ENCODE measurements around the gene SETD2.

SETD2 gene

GRCh38 chr3:47010910-47011309, 153.0 kb downstream of the SETD2 start:
- DNase-seq (ENCODE audit: low read depth in 2 of 3, low spot score in 1 of 3) = no peak

GRCh38 chr3:47010111-47010712, 153.7 kb downstream of the SETD2 start:
- no peak for DNase-seq (ENCODE audit: low read depth in 2 of 3, low spot score in 1 of 3)

GRCh38 chr3:47009225-47010110, 154.4 kb downstream of the SETD2 start:
- DNase-seq (ENCODE audit: low read depth in 2 of 3, low spot score in 1 of 3) = peak; percentile 37 to 59 (median 39)

- no peak for DNase-seq (ENCODE audit: low read depth in 2 of 3, low spot score in 1 of 3)
These were observed 155.1 kb downstream of the SETD2 start for GRCh38 chr3:47008851-47009224.

- DNase-seq (ENCODE audit: low read depth in 2 of 3, low spot score in 1 of 3) = no peak
These were observed 155.6 kb downstream of the SETD2 start for GRCh38 chr3:47008234-47008796.

GRCh38 chr3:47007482-47008233, 156.3 kb downstream of the SETD2 start:
- DNase-seq (ENCODE audit: low read depth in 2 of 3, low spot score in 1 of 3) = no peak

- DNase-seq (ENCODE audit: low read depth in 2 of 3, low spot score in 1 of 3) = no peak
These were observed 156.9 kb downstream of the SETD2 start for GRCh38 chr3:47007001-47007400.

- no peak for DNase-seq (ENCODE audit: low read depth in 2 of 3, low spot score in 1 of 3)
These were observed 157.7 kb downstream of the SETD2 start for GRCh38 chr3:47006145-47006651.

GRCh38 chr3:47005212-47006144, 158.4 kb downstream of the SETD2 start:
- no peak for DNase-seq (ENCODE audit: low read depth in 2 of 3, low spot score in 1 of 3)

GRCh38 chr3:47004369-47005211, 159.3 kb downstream of the SETD2 start:
- DNase-seq (ENCODE audit: low read depth in 2 of 3, low spot score in 1 of 3) = no peak

- no peak for DNase-seq (ENCODE audit: low read depth in 2 of 3, low spot score in 1 of 3)
These were observed 160.2 kb downstream of the SETD2 start for GRCh38 chr3:47003461-47004368.

GRCh38 chr3:47003056-47003410, 160.9 kb downstream of the SETD2 start:
- no peak for DNase-seq (ENCODE audit: low read depth in 2 of 3, low spot score in 1 of 3)

- DNase-seq (ENCODE audit: low read depth in 2 of 3, low spot score in 1 of 3) = no peak
These were observed 161.5 kb downstream of the SETD2 start for GRCh38 chr3:47002171-47003055.

GRCh38 chr3:47001731-47002170, 162.2 kb downstream of the SETD2 start:
- no peak for DNase-seq (ENCODE audit: low read depth in 2 of 3, low spot score in 1 of 3)

- no peak for DNase-seq (ENCODE audit: low read depth in 2 of 3, low spot score in 1 of 3)
These were observed 162.8 kb downstream of the SETD2 start for GRCh38 chr3:47000922-47001730.

GRCh38 chr3:47000198-47000815, 163.6 kb downstream of the SETD2 start:
- no peak for DNase-seq (ENCODE audit: low read depth in 2 of 3, low spot score in 1 of 3)
